K562 (cell line): ENCODE data around the gene TMEM30A. TPM values are rescaled to one million over a fixed set of nuclear protein-coding genes. Genes with fewer than 3 reads are reported as not detected.

Experiments used
- ATAC-seq: fragments of 200-7000 bp; cut with Tn5 transposase; 3 replicates; pipeline ENCODE4 v1.9.1; 2020; ENCODE audit warnings: moderate library complexity
- BruUV-seq: library from RNA; stranded (reverse); fragments of 400-500 nt; replicated peaks from 2 replicates; lab custom pipeline; 2021; lab: Mats Ljungman, UMichigan
- CTCF ChIA-PET: fragments of 300-600 bp; formaldehyde crosslinking; extraction: SDS; loops from one replicate; lab custom pipeline; 2021; ENCODE audit warnings: low intra/inter-chr PET ratio; lab: Yijun Ruan, JAX
- POLR2A ChIA-PET: fragments of 300-600, 350-650 bp; sonication (Branson Sonifier 250); formaldehyde crosslinking; extraction: SDS; loops from one replicate; lab custom pipeline; 2021; ENCODE audit warnings: antibody characterized with exemption, inconsistent platforms; lab: Yijun Ruan, JAX
- DNase-seq, 4 experiments: peaks; one replicate each; pipeline versions ENCODE4 v3.0.0 to v3.0.0-alpha.2; 2011 to 2018; ENCODE audit warnings: low spot score in 3 of 4, mixed read lengths in 3 of 4; ENCODE audit errors: extremely low read depth in 1 of 4
- FAIRE-seq: peaks from 2 replicates; lab custom pipeline; 2011; peaks lifted over from hg19 to GRCh38; lab: Jason Lieb, UNC
- H2AFZ ChIP-seq: 2 replicates; pipeline ENCODE4 v1.6.0; 2011; ENCODE audit warnings: low read depth, low read length, control low read depth, inconsistent platforms
- H3K27ac ChIP-seq: fragments of 200-600 bp; 3 replicates; pipeline ENCODE4 v1.8.0; 2011; ENCODE audit warnings: low read depth, mild to moderate bottlenecking, control low read depth, inconsistent platforms, low read length, moderate library complexity, mixed read lengths; ENCODE audit errors: extremely low read depth
- H3K27me3 ChIP-seq, 2 experiments: fragments of 300-600 bp in 1 of 2; 2 replicates in 1 of 2; 3 replicates in 1 of 2; pipeline versions ENCODE4 v1.6.0 to v1.8.0; 2011; ENCODE audit warnings: inconsistent platforms in 2 of 2, low read length in 2 of 2, mild to moderate bottlenecking in 1 of 2, mixed read lengths in 1 of 2, moderate library complexity in 1 of 2; ENCODE audit not compliant: control insufficient read depth in 2 of 2, insufficient read depth in 2 of 2
- H3K36me3 ChIP-seq: fragments of 300-600 bp; 3 replicates; pipeline ENCODE4 v1.8.0; 2011; ENCODE audit warnings: mild to moderate bottlenecking, low read length, inconsistent platforms; ENCODE audit not compliant: control insufficient read depth, insufficient read depth
- H3K4me1 ChIP-seq, 2 experiments: fragments of 200-600 bp in 1 of 2; replicated peaks in 1 of 2; 2 replicates in 1 of 2; 3 replicates in 1 of 2; pipeline versions ENCODE4 v1.5.1 to v1.8.0; 2011; ENCODE audit warnings: inconsistent platforms in 2 of 2, low read length in 2 of 2, mild to moderate bottlenecking in 1 of 2, mixed read lengths in 1 of 2, moderate library complexity in 1 of 2; ENCODE audit not compliant: control insufficient read depth in 2 of 2, insufficient read depth in 2 of 2
- H3K4me2 ChIP-seq: 2 replicates; pipeline ENCODE4 v1.6.1; 2011; ENCODE audit warnings: low read length, control low read depth, inconsistent platforms, mixed read lengths; ENCODE audit not compliant: insufficient read depth
- H3K4me3 ChIP-seq: fragments of 200-600 bp; sonication (generic), shearing (Covaris generic); 2 replicates; pipeline ENCODE4 v1.5.1; 2016; ENCODE audit warnings: control low read depth, inconsistent platforms
- H3K79me2 ChIP-seq: fragments of 200-600 bp; 3 replicates; pipeline ENCODE4 v1.8.0; 2011; ENCODE audit warnings: low read length, inconsistent platforms; ENCODE audit not compliant: control insufficient read depth, insufficient read depth
- H3K9ac ChIP-seq, 2 experiments: 2 replicates each; pipeline versions ENCODE4 v1.6.0 to v1.6.1; 2011; ENCODE audit warnings: low read depth in 2 of 2, low read length in 2 of 2, control low read depth in 1 of 2, inconsistent platforms in 1 of 2, mild to moderate bottlenecking in 1 of 2, mixed read lengths in 1 of 2; ENCODE audit not compliant: insufficient read depth in 1 of 2
- H3K9me1 ChIP-seq: one replicate; pipeline ENCODE4 v1.6.0; 2011; ENCODE audit warnings: inconsistent platforms, mild to moderate bottlenecking, low read length, moderate library complexity; ENCODE audit not compliant: control insufficient read depth, insufficient read depth
- H3K9me3 ChIP-seq: replicated peaks from 2 replicates; pipeline ENCODE4 v1.5.1; 2011; ENCODE audit warnings: low read depth, low read length, inconsistent platforms; ENCODE audit not compliant: control insufficient read depth, insufficient read depth
- H4K20me1 ChIP-seq: replicated peaks from 2 replicates; pipeline ENCODE4 v1.6.1; 2011; ENCODE audit warnings: low read length, inconsistent platforms, mixed read lengths; ENCODE audit not compliant: control insufficient read depth, insufficient read depth
- CHD4 ChIP-seq: fragments of 200-600 bp; sonication (generic); IDR thresholded peaks from 3 replicates; pipeline ENCODE4 v1.6.1; 2012; ENCODE audit warnings: low read depth, mild to moderate bottlenecking, mixed read lengths, low read length, inconsistent platforms; ENCODE audit not compliant: insufficient read depth, insufficient replicate concordance, poor library complexity, severe bottlenecking
- MEIS2 ChIP-seq: fragments of 450-650 bp; IDR thresholded peaks from 2 replicates; pipeline ENCODE4 v1.6.1; 2014; ENCODE audit warnings: mild to moderate bottlenecking; ENCODE audit not compliant: partially characterized antibody
- MTA2 ChIP-seq: fragments of 450-650 bp; IDR thresholded peaks from 2 replicates; pipeline ENCODE4 v1.6.1; 2016; ENCODE audit warnings: low read depth
- ZEB2 ChIP-seq: fragments of 450-650 bp; IDR thresholded peaks from 2 replicates; pipeline ENCODE4 v1.6.1; 2016
- in situ Hi-C: fragments of 300-500 bp; cut with MboI; formaldehyde crosslinking; loops from 4 replicates; pipeline ENCODE4 v1.15.0; 2018; ENCODE audit warnings: inconsistent platforms, mixed read lengths
- intact Hi-C: fragments of 100-400 bp; cut with micrococcal nuclease; formaldehyde crosslinking; loops from 2 replicates; pipeline ENCODE4 v1.14.2; 2022
- polyA plus RNA-seq, 8 experiments: library from polyadenylated mRNA; depleted of rRNA in 4 of 8; stranded (reverse) in 5 of 8; unstranded in 3 of 8; fragments of >200 nt; fragmentation: Nextera tagmentation in 2 of 8; fragmentation: Illumina TruSeq in 1 of 8; extraction: Ambion mirVana in 2 of 8; extraction: Trizol in 1 of 8; gene quantifications; 2 replicates each; pipeline versions ENCODE4 v1.2.1 to v1.2.3, GENCODE V29; 2011 to 2014; ENCODE audit warnings: inconsistent platforms in 1 of 8, missing spikeins in 1 of 8
- total RNA-seq, 7 experiments: library from RNA; depleted of rRNA in 6 of 7; stranded (reverse); fragments of >200 nt in 6 of 7; fragmentation: Illumina TruSeq in 2 of 7; extraction: Trizol in 2 of 7; gene quantifications; 2 replicates each; pipeline versions ENCODE4 v1.2.1 to v1.2.3, GENCODE V29; 2011 to 2021; ENCODE audit warnings: low replicate concordance in 1 of 7
- TF ChIP-seq, protein P1 (sequence below): fragments of 250-450 bp; sonication (Bioruptor Pico); IDR thresholded peaks from 2 replicates; pipeline ENCODE4 v1.6.1; 2021; ENCODE audit warnings: mild to moderate bottlenecking
- TF ChIP-seq, protein P2 (sequence below), 2 experiments: IDR thresholded peaks in 1 of 2; conservative IDR thresholded peaks in 1 of 2; 2 replicates each; pipeline ENCODE4 v1.6.1; 2016; ENCODE audit warnings: low read depth in 2 of 2, mild to moderate bottlenecking in 1 of 2, missing compliant biosample characterization in 1 of 2, missing genetic modification characterization in 1 of 2, moderate library complexity in 1 of 2
- TF ChIP-seq, protein P3 (sequence below): fragments of 450-650 bp; IDR thresholded peaks from 2 replicates; pipeline ENCODE4 v1.6.1; 2016

The TMEM30A gene
- total and polyA plus RNA-seq, 9 of the 15 experiments (the other 6 are each of a cell fraction or from before 2014, with no cell fraction given): 6.5 to 31.2 (median 16.3) TPM

- peaks cover 17% of the 10 kb centered on the region; the same call in 2 of the 3 replicates for H3K36me3 ChIP-seq
- H3K9me3 ChIP-seq: no peaks in the 10 kb centered on the region
- no peak for FAIRE-seq
- no peaks in the 10 kb centered on the region for H3K27me3 ChIP-seq
- TF ChIP-seq, protein P1, sequence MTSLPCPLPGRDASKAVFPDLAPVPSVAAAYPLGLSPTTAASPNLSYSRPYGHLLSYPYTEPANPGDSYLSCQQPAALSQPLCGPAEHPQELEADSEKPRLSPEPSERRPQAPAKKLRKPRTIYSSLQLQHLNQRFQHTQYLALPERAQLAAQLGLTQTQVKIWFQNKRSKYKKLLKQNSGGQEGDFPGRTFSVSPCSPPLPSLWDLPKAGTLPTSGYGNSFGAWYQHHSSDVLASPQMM (CRISPR knock-in tag): no peak
- TF ChIP-seq, protein P2, sequence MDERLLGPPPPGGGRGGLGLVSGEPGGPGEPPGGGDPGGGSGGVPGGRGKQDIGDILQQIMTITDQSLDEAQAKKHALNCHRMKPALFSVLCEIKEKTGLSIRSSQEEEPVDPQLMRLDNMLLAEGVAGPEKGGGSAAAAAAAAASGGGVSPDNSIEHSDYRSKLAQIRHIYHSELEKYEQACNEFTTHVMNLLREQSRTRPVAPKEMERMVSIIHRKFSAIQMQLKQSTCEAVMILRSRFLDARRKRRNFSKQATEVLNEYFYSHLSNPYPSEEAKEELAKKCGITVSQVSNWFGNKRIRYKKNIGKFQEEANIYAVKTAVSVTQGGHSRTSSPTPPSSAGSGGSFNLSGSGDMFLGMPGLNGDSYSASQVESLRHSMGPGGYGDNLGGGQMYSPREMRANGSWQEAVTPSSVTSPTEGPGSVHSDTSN (CRISPR knock-in tag; IDR thresholded peaks at IDR 0.05; ENCODE audit: low read depth): no peak
- TF ChIP-seq, protein P2 (tag; conservative IDR thresholded peaks at IDR 0.05; ENCODE audit: low read depth): peak; percentile 49; the same call in 1 of the 2 replicates
- TF ChIP-seq MTA2 (no peak), ZEB2 (no peak), CHD4 (no peak), MEIS2 (peak; percentile 59)
- TF ChIP-seq, protein P3, sequence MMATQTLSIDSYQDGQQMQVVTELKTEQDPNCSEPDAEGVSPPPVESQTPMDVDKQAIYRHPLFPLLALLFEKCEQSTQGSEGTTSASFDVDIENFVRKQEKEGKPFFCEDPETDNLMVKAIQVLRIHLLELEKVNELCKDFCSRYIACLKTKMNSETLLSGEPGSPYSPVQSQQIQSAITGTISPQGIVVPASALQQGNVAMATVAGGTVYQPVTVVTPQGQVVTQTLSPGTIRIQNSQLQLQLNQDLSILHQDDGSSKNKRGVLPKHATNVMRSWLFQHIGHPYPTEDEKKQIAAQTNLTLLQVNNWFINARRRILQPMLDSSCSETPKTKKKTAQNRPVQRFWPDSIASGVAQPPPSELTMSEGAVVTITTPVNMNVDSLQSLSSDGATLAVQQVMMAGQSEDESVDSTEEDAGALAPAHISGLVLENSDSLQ: 0 out of 2 replicates have a peak, but pooled peaks have one; percentile 16
- TF ChIP-seq, all 486 proteins: peak for 3
- in situ Hi-C loops (no loop called here), intact Hi-C loops (no loop called here)
- ATAC-seq: no peak
- POLR2A ChIA-PET: interaction anchor here (1.0 to 1.5 kb wide), 3 partner anchors 8 to 31 kb away, joined by 3 to 5 read pairs (median 4); partner anchors contain the start of genes COX7A2 and TMEM30A
- Histone ChIP-seq H3K9ac (no peak overlapping the region), H3K4me2 (no peak overlapping the region), H3K27ac (no peak overlapping the region), H3K4me3 (no peak overlapping the region), H3K4me1 (peaks cover 0 to 19% of the 10 kb centered on the region in 2 experiments; a peak in 3 of 5 replicates), H4K20me1 (no peaks in the 10 kb centered on the region; the same call in 1 of the 2 replicates), H3K79me2 (peaks cover 90% of the 10 kb centered on the region), H3K9me1 (no peaks in the 10 kb centered on the region), H2AFZ (no peak overlapping the region)
- no TSS peak for BruUV-seq
- DNase-seq: no peak
- CTCF ChIA-PET: interaction anchor here (0.6 kb wide), 1 partner anchor 1818 kb away, joined by 3 read pairs; no protein-coding TSS in a partner anchor
Observed at GRCh38 chr6:75275067-75275466, 9.5 kb downstream of the TMEM30A start.
